GM15510 (cell line): Measurements from ENCODE around the gene COL18A1.

Source experiments
- POLR2A ChIP-seq: IDR thresholded peaks from 3 replicates; pipeline ENCODE4 v1.6.1; 2011; ENCODE audit warnings: borderline replicate concordance; ENCODE audit not compliant: insufficient read length; ENCODE audit errors: extremely low read depth

COL18A1 gene

GRCh38 chr21:45429221-45430175 lies 24.5 kb downstream of the COL18A1 start:
- no peak for TF ChIP-seq POLR2A

GRCh38 chr21:45430521-45431501 lies 25.8 kb downstream of the COL18A1 start:
- TF ChIP-seq POLR2A = no peak

GRCh38 chr21:45431781-45432572 lies 27.0 kb downstream of the COL18A1 start:
- TF ChIP-seq POLR2A = no peak

- TF ChIP-seq POLR2A = no peak
These were observed 27.8 kb downstream of the COL18A1 start for GRCh38 chr21:45432575-45433255.

GRCh38 chr21:45433301-45433700 lies 28.3 kb downstream of the COL18A1 start:
- TF ChIP-seq POLR2A = no peak

GRCh38 chr21:45433911-45434644 lies 29.1 kb downstream of the COL18A1 start:
- no peak for TF ChIP-seq POLR2A

GRCh38 chr21:45434645-45435217 lies 29.8 kb downstream of the COL18A1 start:
- TF ChIP-seq POLR2A = no peak

- TF ChIP-seq POLR2A = no peak
These were observed 30.5 kb downstream of the COL18A1 start for GRCh38 chr21:45435405-45435981.

GRCh38 chr21:45436351-45437065 lies 31.5 kb downstream of the COL18A1 start:
- no peak for TF ChIP-seq POLR2A

GRCh38 chr21:45438391-45439145 lies 33.6 kb downstream of the COL18A1 start:
- no peak for TF ChIP-seq POLR2A

- TF ChIP-seq POLR2A = no peak
These were observed 34.4 kb downstream of the COL18A1 start for GRCh38 chr21:45439161-45439872.

GRCh38 chr21:45439901-45440461 lies 35.0 kb downstream of the COL18A1 start:
- no peak for TF ChIP-seq POLR2A
